ENCODE results near the gene DOCK9. TPM values are rescaled to one million over a fixed set of nuclear protein-coding genes. Genes with fewer than 3 reads are reported as not detected.

The DOCK9 gene
- total RNA-seq, 2 donors from 2014 or later, result 107 to 117 TPM

- intact Hi-C loops (cut with DNase I), result no loop called here
- Histone ChIP-seq H3K36me3 (no peaks in the 10 kb centered on the region), H3K9me3 (no peaks in the 10 kb centered on the region), H3K27ac (no peak overlapping the region), H3K27me3 (replicated peaks; ENCODE audit: insufficient read depth) (no peaks in the 10 kb centered on the region), H3K4me3 (no peak overlapping the region), H3K4me1 (replicated peaks) (no peaks in the 10 kb centered on the region)
- TF ChIP-seq POLR2A (IDR thresholded peaks at IDR 0.05) (no peak), POLR2AphosphoS5 (IDR thresholded peaks at IDR 0.05) (no peak)
- TF ChIP-seq, protein P1, sequence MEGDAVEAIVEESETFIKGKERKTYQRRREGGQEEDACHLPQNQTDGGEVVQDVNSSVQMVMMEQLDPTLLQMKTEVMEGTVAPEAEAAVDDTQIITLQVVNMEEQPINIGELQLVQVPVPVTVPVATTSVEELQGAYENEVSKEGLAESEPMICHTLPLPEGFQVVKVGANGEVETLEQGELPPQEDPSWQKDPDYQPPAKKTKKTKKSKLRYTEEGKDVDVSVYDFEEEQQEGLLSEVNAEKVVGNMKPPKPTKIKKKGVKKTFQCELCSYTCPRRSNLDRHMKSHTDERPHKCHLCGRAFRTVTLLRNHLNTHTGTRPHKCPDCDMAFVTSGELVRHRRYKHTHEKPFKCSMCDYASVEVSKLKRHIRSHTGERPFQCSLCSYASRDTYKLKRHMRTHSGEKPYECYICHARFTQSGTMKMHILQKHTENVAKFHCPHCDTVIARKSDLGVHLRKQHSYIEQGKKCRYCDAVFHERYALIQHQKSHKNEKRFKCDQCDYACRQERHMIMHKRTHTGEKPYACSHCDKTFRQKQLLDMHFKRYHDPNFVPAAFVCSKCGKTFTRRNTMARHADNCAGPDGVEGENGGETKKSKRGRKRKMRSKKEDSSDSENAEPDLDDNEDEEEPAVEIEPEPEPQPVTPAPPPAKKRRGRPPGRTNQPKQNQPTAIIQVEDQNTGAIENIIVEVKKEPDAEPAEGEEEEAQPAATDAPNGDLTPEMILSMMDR (IDR thresholded peaks at IDR 0.05), result no peak
- 48% methylated on average over 7 of the region's 7 CpGs for WGBS
- no peak for DNase-seq (ENCODE audit: low spot score)
These were observed 143.5 kb downstream of the DOCK9 start for GRCh38 chr13:98834254-98834960.

- no peak for DNase-seq (ENCODE audit: low spot score)
- H3K27me3 ChIP-seq (replicated peaks; ENCODE audit: insufficient read depth), result no peaks in the 10 kb centered on the region
- peaks cover 0 to 6% of the 10 kb centered on the region in 2 donors for H3K36me3 ChIP-seq
- TF ChIP-seq POLR2A (IDR thresholded peaks at IDR 0.05), result no peak
- no peak for TF ChIP-seq POLR2AphosphoS5 (IDR thresholded peaks at IDR 0.05)
- TF ChIP-seq, protein P1 (IDR thresholded peaks at IDR 0.05), result no peak
- no peak overlapping the region for H3K27ac ChIP-seq
- no peaks in the 10 kb centered on the region for H3K4me1 ChIP-seq (replicated peaks)
- 85% methylated on average over 8 of the region's 8 CpGs for WGBS
- no peak overlapping the region for H3K4me3 ChIP-seq
- intact Hi-C loops (cut with DNase I), result no loop called here
- no peaks in the 10 kb centered on the region for H3K9me3 ChIP-seq
These were observed 146.6 kb downstream of the DOCK9 start for GRCh38 chr13:98831236-98831635.

- Histone ChIP-seq H3K4me3 (no peak overlapping the region), H3K9me3 (no peaks in the 10 kb centered on the region), H3K4me1 (replicated peaks) (no peaks in the 10 kb centered on the region), H3K36me3 (peaks cover 0 to 6% of the 10 kb centered on the region in 2 donors), H3K27ac (no peak overlapping the region), H3K27me3 (replicated peaks; ENCODE audit: insufficient read depth) (no peaks in the 10 kb centered on the region)
- WGBS, result 98% methylated on average over 5 of the region's 5 CpGs
- intact Hi-C loops (cut with DNase I), result no loop called here
- DNase-seq (ENCODE audit: low spot score), result no peak
- TF ChIP-seq, protein P1 (IDR thresholded peaks at IDR 0.05), result no peak
- no peak for TF ChIP-seq POLR2AphosphoS5 (IDR thresholded peaks at IDR 0.05)
- TF ChIP-seq POLR2A (IDR thresholded peaks at IDR 0.05), result no peak
These were observed 148.3 kb downstream of the DOCK9 start for GRCh38 chr13:98829541-98829940.

DNA sequence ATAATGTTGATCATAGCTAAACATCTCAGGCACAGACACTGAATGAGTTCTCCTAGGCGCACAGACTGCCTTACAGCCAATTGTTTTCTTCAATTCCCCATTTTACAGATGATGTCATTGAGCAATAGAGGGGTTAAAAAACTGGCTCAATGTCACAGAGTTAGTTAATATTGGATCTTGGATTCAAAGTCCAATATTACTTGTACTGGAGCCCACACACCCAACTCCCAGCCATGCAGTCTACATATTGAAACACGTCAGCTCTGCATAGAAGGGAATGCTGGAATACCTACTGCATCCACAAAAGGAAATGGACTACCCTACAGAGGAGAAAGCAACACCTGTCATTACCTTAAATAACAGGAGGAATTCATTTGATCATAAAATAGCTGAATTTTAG, 149.2 kb downstream of the DOCK9 start:
- H3K36me3 ChIP-seq, result peaks cover 0 to 6% of the 10 kb centered on the region in 2 donors
- no peaks in the 10 kb centered on the region for H3K4me1 ChIP-seq (replicated peaks)
- no peak for DNase-seq (ENCODE audit: low spot score)
- H3K27me3 ChIP-seq (replicated peaks; ENCODE audit: insufficient read depth), result no peaks in the 10 kb centered on the region
- TF ChIP-seq, protein P1 (IDR thresholded peaks at IDR 0.05), result no peak
- TF ChIP-seq POLR2AphosphoS5 (IDR thresholded peaks at IDR 0.05) (no peak), POLR2A (IDR thresholded peaks at IDR 0.05) (no peak)
- H3K27ac ChIP-seq, result no peak overlapping the region
- no peaks in the 10 kb centered on the region for H3K9me3 ChIP-seq
- 88% methylated on average over 2 of the region's 2 CpGs for WGBS
- intact Hi-C loops (cut with DNase I), result no loop called here
- H3K4me3 ChIP-seq, result no peak overlapping the region

DNA sequence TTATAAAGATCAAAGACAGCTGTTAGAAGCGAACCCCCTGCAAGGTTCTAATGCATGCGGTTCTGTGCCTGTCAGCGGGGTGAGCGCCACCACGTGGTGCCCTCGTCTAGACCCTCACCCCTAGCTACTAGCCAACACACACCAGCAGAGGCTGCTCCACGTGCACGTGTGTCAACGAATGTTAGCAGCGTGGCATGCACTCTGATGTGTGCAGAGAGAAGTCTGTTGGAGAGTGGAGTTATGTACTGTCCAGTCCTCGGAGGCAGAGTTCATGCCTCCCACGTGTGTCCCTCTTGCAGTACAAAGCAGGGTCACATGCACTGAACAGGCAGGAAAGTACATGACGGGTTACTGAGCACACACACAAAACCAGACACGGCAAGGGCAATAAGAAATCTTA, 150.4 kb downstream of the DOCK9 start:
- no peaks in the 10 kb centered on the region for H3K9me3 ChIP-seq
- intact Hi-C loops (cut with DNase I), result no loop called here
- H3K27me3 ChIP-seq (replicated peaks; ENCODE audit: insufficient read depth), result no peaks in the 10 kb centered on the region
- peaks cover 0 to 6% of the 10 kb centered on the region in 2 donors for H3K36me3 ChIP-seq
- H3K27ac ChIP-seq, result no peak overlapping the region
- H3K4me3 ChIP-seq, result no peak overlapping the region
- no peak for DNase-seq (ENCODE audit: low spot score)
- peaks cover 4% of the 10 kb centered on the region for H3K4me1 ChIP-seq (replicated peaks)
- TF ChIP-seq, protein P1 (IDR thresholded peaks at IDR 0.05), result no peak
- TF ChIP-seq POLR2AphosphoS5 (IDR thresholded peaks at IDR 0.05) (no peak), POLR2A (IDR thresholded peaks at IDR 0.05) (no peak)
- 79% methylated on average over 14 of the region's 14 CpGs for WGBS

Measured in prostate gland (tissue), 2 donors.